Peyer's patch (tissue), 4 donors: ENCODE measurements around the gene RCOR3. TPM values are rescaled to one million over a fixed set of nuclear protein-coding genes. Genes with fewer than 3 reads are reported as not detected.

ENCODE experiments used
- DNase-seq, 3 donors: peaks; one replicate each; pipeline ENCODE4 v3.0.0-alpha.2; 2017 to 2019
- H3K27ac ChIP-seq, 4 donors: fragments of 200-600 bp; sonication (generic); one replicate each; pipeline ENCODE4 v1.5.1; 2016 to 2019
- H3K27me3 ChIP-seq, 2 donors: fragments of 200-600 bp; sonication (generic); one replicate each; pipeline ENCODE4 v1.5.1; 2019
- H3K36me3 ChIP-seq, 3 donors: fragments of 200-600 bp; sonication (generic); one replicate each; pipeline ENCODE4 v1.5.1; 2016 to 2019
- H3K4me1 ChIP-seq, 4 donors: fragments of 200-600 bp; sonication (generic); one replicate each; pipeline ENCODE4 v1.5.1; 2016 to 2019
- H3K4me3 ChIP-seq, 4 donors: fragments of 200-600 bp; sonication (generic); 1 replicate in 3 of 4; 2 replicates in 1 of 4; pipeline ENCODE4 v1.5.1; 2016 to 2019; ENCODE audit warnings: mild to moderate bottlenecking in 1 of 4
- H3K9me3 ChIP-seq, 4 donors: fragments of 200-600 bp; sonication (generic); one replicate each; pipeline ENCODE4 v1.5.1; 2016 to 2019; ENCODE audit warnings: mild to moderate bottlenecking in 1 of 4
- CTCF ChIP-seq, 6 experiments: fragments of 450-650 bp in 4 of 6; fragments of 200-600 bp in 2 of 6; sonication (generic) in 1 of 6; IDR thresholded peaks; one replicate each; pipeline ENCODE4 v1.5.1; 2017 to 2019; ENCODE audit warnings: antibody characterized with exemption in 6 of 6, mild to moderate bottlenecking in 3 of 6, moderate library complexity in 1 of 6
- POLR2A ChIP-seq, 2 donors: fragments of 450-650 bp; IDR thresholded peaks; one replicate each; pipeline ENCODE4 v1.5.1; 2017; ENCODE audit warnings: antibody characterized with exemption in 2 of 2, mild to moderate bottlenecking in 2 of 2, moderate library complexity in 2 of 2
- total RNA-seq, 4 donors: library from RNA; depleted of rRNA; stranded (reverse); fragments of >200 nt; gene quantifications; one replicate each; pipeline ENCODE4 v1.1.0, GENCODE V29; 2016

RCOR3 gene
- total RNA-seq, 4 donors from 2014 or later, result 69.3 to 95.4 (median 74.7) TPM

DNA sequence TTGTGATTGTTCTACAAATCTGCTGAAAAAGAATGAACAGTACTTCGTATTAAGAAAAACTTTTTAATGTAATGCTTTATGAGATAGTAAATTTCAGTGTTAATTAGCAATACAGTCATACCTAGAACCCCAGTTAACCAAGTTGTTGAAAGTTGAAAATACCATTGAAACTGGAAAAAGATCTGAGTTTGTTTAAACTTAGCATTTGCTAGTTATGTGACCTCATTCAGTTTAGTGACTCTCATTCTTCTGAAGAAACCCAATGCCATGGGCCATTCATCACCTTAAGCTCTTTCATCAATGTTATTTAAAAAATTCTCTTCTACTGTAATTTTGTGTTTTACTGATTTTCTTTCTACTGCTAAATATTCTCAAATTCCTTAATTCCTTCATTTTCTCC is 20.2 kb downstream of the RCOR3 start:
- DNase-seq, result no peak
- no peaks in the 10 kb centered on the region for H3K4me1 ChIP-seq
- no peak overlapping the region for H3K27ac ChIP-seq
- no peak overlapping the region for H3K4me3 ChIP-seq
- no peaks in the 10 kb centered on the region for H3K9me3 ChIP-seq
- no peaks in the 10 kb centered on the region for H3K27me3 ChIP-seq
- H3K36me3 ChIP-seq, result peaks cover 0 to 76% (median 0%) of the 10 kb centered on the region in 3 donors
- TF ChIP-seq CTCF (IDR thresholded peaks at IDR 0.05) (no peak), POLR2A (IDR thresholded peaks at IDR 0.05) (no peak)

DNA sequence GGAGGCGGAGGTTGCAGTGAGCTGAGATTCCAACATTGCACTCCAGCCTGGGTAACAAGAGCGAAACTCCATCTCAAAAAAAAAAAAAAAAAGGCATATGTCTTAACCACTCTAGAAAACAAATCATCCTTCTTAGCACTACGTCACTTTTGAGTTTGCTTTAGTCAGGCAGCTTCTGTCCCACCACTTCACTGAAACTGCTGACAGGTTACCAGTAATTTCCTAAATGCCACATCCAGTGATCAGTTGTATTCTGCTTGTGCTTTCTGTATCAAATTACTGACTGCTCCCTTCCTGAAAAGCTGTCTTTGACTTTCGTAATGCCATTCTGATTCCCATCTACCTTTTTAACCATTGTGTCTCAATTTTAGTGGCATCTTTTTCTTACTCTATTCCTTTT is 21.7 kb downstream of the RCOR3 start:
- Histone ChIP-seq H3K27ac (no peak overlapping the region), H3K36me3 (peaks cover 0 to 85% (median 3%) of the 10 kb centered on the region in 3 donors), H3K4me1 (no peaks in the 10 kb centered on the region), H3K4me3 (no peak overlapping the region), H3K27me3 (no peaks in the 10 kb centered on the region), H3K9me3 (no peaks in the 10 kb centered on the region)
- DNase-seq, result no peak
- TF ChIP-seq CTCF (IDR thresholded peaks at IDR 0.05) (no peak), POLR2A (IDR thresholded peaks at IDR 0.05) (no peak)

- TF ChIP-seq CTCF (IDR thresholded peaks at IDR 0.05) (no peak), POLR2A (IDR thresholded peaks at IDR 0.05) (no peak)
- Histone ChIP-seq H3K4me1 (no peaks in the 10 kb centered on the region), H3K27me3 (no peaks in the 10 kb centered on the region), H3K27ac (no peak overlapping the region), H3K36me3 (peaks cover 0 to 88% (median 3%) of the 10 kb centered on the region in 3 donors), H3K9me3 (no peaks in the 10 kb centered on the region), H3K4me3 (no peak overlapping the region)
- no peak for DNase-seq
Measured at GRCh38 chr1:211281320-211282022, 22.3 kb downstream of the RCOR3 start.

- TF ChIP-seq POLR2A (IDR thresholded peaks at IDR 0.05) (no peak), CTCF (IDR thresholded peaks at IDR 0.05) (no peak)
- Histone ChIP-seq H3K4me1 (no peaks in the 10 kb centered on the region), H3K9me3 (no peaks in the 10 kb centered on the region), H3K27me3 (no peaks in the 10 kb centered on the region), H3K36me3 (peaks cover 0 to 91% (median 3%) of the 10 kb centered on the region in 3 donors), H3K4me3 (no peak overlapping the region), H3K27ac (no peak overlapping the region)
- DNase-seq, result no peak
Measured at GRCh38 chr1:211282023-211282373, 22.8 kb downstream of the RCOR3 start.

- Histone ChIP-seq H3K9me3 (no peaks in the 10 kb centered on the region), H3K4me3 (no peak overlapping the region), H3K27ac (no peak overlapping the region), H3K36me3 (peaks cover 0 to 88% (median 3%) of the 10 kb centered on the region in 3 donors), H3K4me1 (no peaks in the 10 kb centered on the region), H3K27me3 (no peaks in the 10 kb centered on the region)
- DNase-seq, result no peak
- no peak for TF ChIP-seq POLR2A (IDR thresholded peaks at IDR 0.05)
- no peak for TF ChIP-seq CTCF (IDR thresholded peaks at IDR 0.05)
Measured at GRCh38 chr1:211285196-211285595, 26.0 kb downstream of the RCOR3 start.
